GM23338 (cell line): ENCODE measurements around the gene UMOD. TPM values are rescaled to one million over a fixed set of nuclear protein-coding genes. Genes with fewer than 3 reads are reported as not detected.

Experiments used
- ATAC-seq: fragments of 200-7000 bp; cut with Tn5 transposase; 3 replicates; pipeline ENCODE4 v1.9.1; 2020
- DNase-seq: peaks from one replicate; pipeline ENCODE4 v3.0.0-alpha.2; 2015; ENCODE audit warnings: low spot score
- H2AFZ ChIP-seq: fragments of 200-600 bp; sonication (generic); 2 replicates; pipeline ENCODE4 v1.8.0; 2016; ENCODE audit warnings: antibody characterized with exemption, mild to moderate bottlenecking, moderate library complexity
- H3F3A ChIP-seq: fragments of 200-600 bp; sonication (generic); replicated peaks from 2 replicates; pipeline ENCODE4 v1.8.0; 2017; ENCODE audit warnings: antibody characterized with exemption, mixed run types, low read depth
- H3K27ac ChIP-seq: fragments of 200-600 bp; sonication (generic); 2 replicates; pipeline ENCODE4 v1.6.1; 2016; ENCODE audit warnings: low read depth
- H3K27me3 ChIP-seq: fragments of 200-600 bp; sonication (generic); 2 replicates; pipeline ENCODE4 v1.8.0; 2016; ENCODE audit warnings: mild to moderate bottlenecking, mixed run types, moderate library complexity; ENCODE audit not compliant: insufficient read depth
- H3K36me3 ChIP-seq: fragments of 200-600 bp; sonication (generic); 2 replicates; pipeline ENCODE4 v1.8.0; 2016; ENCODE audit warnings: mild to moderate bottlenecking; ENCODE audit not compliant: insufficient read depth
- H3K4me1 ChIP-seq: fragments of 200-600 bp; sonication (generic); 2 replicates; pipeline ENCODE4 v1.8.0; 2016; ENCODE audit warnings: mild to moderate bottlenecking, moderate library complexity; ENCODE audit not compliant: insufficient read depth
- H3K4me2 ChIP-seq: fragments of 200-600 bp; sonication (generic); 2 replicates; pipeline ENCODE4 v1.7.1; 2017; ENCODE audit warnings: mixed run types
- H3K4me3 ChIP-seq: fragments of 200-600 bp; sonication (generic); 2 replicates; pipeline ENCODE4 v1.6.1; 2016; ENCODE audit warnings: mixed run types
- H3K79me2 ChIP-seq: fragments of 200-600 bp; sonication (generic); replicated peaks from 2 replicates; pipeline ENCODE4 v1.8.0; 2017; ENCODE audit warnings: mild to moderate bottlenecking; ENCODE audit not compliant: insufficient read depth
- H3K9me2 ChIP-seq: fragments of 200-600 bp; sonication (generic); 2 replicates; pipeline ENCODE4 v1.8.0; 2017; ENCODE audit not compliant: insufficient read depth
- H4K20me1 ChIP-seq: fragments of 200-600 bp; sonication (generic); replicated peaks from 2 replicates; pipeline ENCODE4 v1.8.0; 2017; ENCODE audit warnings: mild to moderate bottlenecking; ENCODE audit not compliant: insufficient read depth
- H3K27ac Mint-ChIP-seq: 2 replicates; pipeline ENCODE4 v1.8.0; 2020; ENCODE audit warnings: inconsistent platforms, mild to moderate bottlenecking, moderate library complexity, mixed read lengths
- H3K27me3 Mint-ChIP-seq: 3 replicates; pipeline ENCODE4 v1.8.0; 2022; ENCODE audit warnings: low read depth, mild to moderate bottlenecking, moderate library complexity, mixed read lengths, inconsistent platforms; ENCODE audit not compliant: insufficient read depth, poor library complexity
- H3K36me3 Mint-ChIP-seq: 3 replicates; pipeline ENCODE4 v1.8.0; 2021; ENCODE audit warnings: low read depth, mild to moderate bottlenecking, inconsistent platforms, moderate library complexity, mixed read lengths
- H3K4me1 Mint-ChIP-seq: 3 replicates; pipeline ENCODE4 v1.8.0; 2020; ENCODE audit warnings: mild to moderate bottlenecking, inconsistent platforms, mixed read lengths
- H3K4me3 Mint-ChIP-seq: 3 replicates; pipeline ENCODE4 v1.8.0; 2021; ENCODE audit warnings: moderate library complexity, mild to moderate bottlenecking, inconsistent platforms, mixed read lengths
- H3K9me3 Mint-ChIP-seq: 3 replicates; pipeline ENCODE4 v1.8.0; 2020; ENCODE audit warnings: moderate library complexity, mild to moderate bottlenecking, inconsistent platforms, mixed read lengths
- NANOG ChIP-seq: IDR thresholded peaks from 2 replicates; pipeline ENCODE4 v1.6.1; 2016; ENCODE audit warnings: antibody characterized with exemption, borderline replicate concordance
- STAT1 ChIP-seq: IDR thresholded peaks from one replicate; pipeline ENCODE4 v1.6.1; 2016; ENCODE audit warnings: antibody characterized with exemption; ENCODE audit not compliant: unreplicated experiment
- ZNF114 ChIP-seq: fragments of 250-450 bp; sonication (Bioruptor Pico); IDR thresholded peaks from 2 replicates; pipeline ENCODE4 v1.5.0; 2020; ENCODE audit warnings: mild to moderate bottlenecking, moderate library complexity
- polyA plus RNA-seq: library from polyadenylated mRNA; unstranded; fragments of >200 nt; fragmentation: Nextera tagmentation; extraction: Ambion mirVana; gene quantifications from 2 replicates; pipeline ENCODE4 v1.2.1, GENCODE V29; 2016
- total RNA-seq: library from RNA; depleted of rRNA; stranded (reverse); fragments of >200 nt; shearing (Covaris generic); gene quantifications from 2 replicates; pipeline ENCODE4 v1.2.3, GENCODE V29; 2014
- TF ChIP-seq, protein P1 (sequence below): IDR thresholded peaks from 2 replicates; pipeline ENCODE4 v1.6.1; 2016; ENCODE audit warnings: antibody characterized with exemption
- TF ChIP-seq, protein P2 (sequence below), 2 experiments: fragments of 200-600 bp in 1 of 2; sonication (generic) in 1 of 2; conservative IDR thresholded peaks; 2 replicates each; pipeline versions ENCODE4 v1.5.1 to v1.6.1; 2016 to 2017; ENCODE audit warnings: antibody characterized with exemption in 2 of 2, low read depth in 2 of 2, mild to moderate bottlenecking in 2 of 2, moderate library complexity in 1 of 2

Gene UMOD
- total and polyA plus RNA-seq, 2 experiments from 2014 or later = not detected

DNA sequence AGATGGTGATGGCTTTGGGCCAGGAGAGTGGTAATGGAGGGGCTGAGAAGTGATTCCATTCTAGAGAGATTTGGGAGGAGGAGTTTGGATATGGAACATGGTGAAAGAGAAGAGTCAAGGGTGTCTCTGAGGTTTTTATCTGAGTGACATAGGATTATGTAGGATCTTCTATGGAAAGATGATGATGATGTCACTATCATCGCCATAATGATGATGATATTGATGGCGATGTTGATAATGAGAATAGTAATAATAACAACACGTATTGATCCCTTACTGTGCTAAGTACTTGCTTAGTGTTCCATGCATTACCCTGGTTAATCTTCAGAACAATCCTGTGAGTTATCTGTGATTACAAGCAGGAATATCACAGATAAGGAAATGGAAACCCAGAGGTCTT is 35.5 kb upstream of the UMOD start:
- no peak overlapping the region for H3K4me2 ChIP-seq
- no peak overlapping the region for H3K27ac ChIP-seq
- Mint-ChIP-seq H3K27ac (no peak overlapping the region), H3K4me3 (no peak overlapping the region), H3K27me3 (no peaks in the 10 kb centered on the region), H3K36me3 (no peaks in the 10 kb centered on the region), H3K9me3 (no peaks in the 10 kb centered on the region), H3K4me1 (peaks cover 5% of the 10 kb centered on the region)
- no peaks in the 10 kb centered on the region for H3F3A ChIP-seq
- no peak overlapping the region for H3K4me3 ChIP-seq
- no peaks in the 10 kb centered on the region for H3K79me2 ChIP-seq
- H3K9me2 ChIP-seq = peaks cover 15% of the 10 kb centered on the region; the same call in 1 of the 2 replicates
- ATAC-seq = no peak
- TF ChIP-seq, protein P1, sequence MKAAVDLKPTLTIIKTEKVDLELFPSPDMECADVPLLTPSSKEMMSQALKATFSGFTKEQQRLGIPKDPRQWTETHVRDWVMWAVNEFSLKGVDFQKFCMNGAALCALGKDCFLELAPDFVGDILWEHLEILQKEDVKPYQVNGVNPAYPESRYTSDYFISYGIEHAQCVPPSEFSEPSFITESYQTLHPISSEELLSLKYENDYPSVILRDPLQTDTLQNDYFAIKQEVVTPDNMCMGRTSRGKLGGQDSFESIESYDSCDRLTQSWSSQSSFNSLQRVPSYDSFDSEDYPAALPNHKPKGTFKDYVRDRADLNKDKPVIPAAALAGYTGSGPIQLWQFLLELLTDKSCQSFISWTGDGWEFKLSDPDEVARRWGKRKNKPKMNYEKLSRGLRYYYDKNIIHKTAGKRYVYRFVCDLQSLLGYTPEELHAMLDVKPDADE = no peak
- TF ChIP-seq, protein P2, sequence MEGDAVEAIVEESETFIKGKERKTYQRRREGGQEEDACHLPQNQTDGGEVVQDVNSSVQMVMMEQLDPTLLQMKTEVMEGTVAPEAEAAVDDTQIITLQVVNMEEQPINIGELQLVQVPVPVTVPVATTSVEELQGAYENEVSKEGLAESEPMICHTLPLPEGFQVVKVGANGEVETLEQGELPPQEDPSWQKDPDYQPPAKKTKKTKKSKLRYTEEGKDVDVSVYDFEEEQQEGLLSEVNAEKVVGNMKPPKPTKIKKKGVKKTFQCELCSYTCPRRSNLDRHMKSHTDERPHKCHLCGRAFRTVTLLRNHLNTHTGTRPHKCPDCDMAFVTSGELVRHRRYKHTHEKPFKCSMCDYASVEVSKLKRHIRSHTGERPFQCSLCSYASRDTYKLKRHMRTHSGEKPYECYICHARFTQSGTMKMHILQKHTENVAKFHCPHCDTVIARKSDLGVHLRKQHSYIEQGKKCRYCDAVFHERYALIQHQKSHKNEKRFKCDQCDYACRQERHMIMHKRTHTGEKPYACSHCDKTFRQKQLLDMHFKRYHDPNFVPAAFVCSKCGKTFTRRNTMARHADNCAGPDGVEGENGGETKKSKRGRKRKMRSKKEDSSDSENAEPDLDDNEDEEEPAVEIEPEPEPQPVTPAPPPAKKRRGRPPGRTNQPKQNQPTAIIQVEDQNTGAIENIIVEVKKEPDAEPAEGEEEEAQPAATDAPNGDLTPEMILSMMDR (conservative IDR thresholded peaks at IDR 0.05; ENCODE audit: low read depth in 2 of 2) = no peak
- no peak for TF ChIP-seq NANOG
- H3K36me3 ChIP-seq = no peaks in the 10 kb centered on the region
- no peak for DNase-seq
- H3K4me1 ChIP-seq = peaks cover 2% of the 10 kb centered on the region; the same call in 1 of the 2 replicates
- no peaks in the 10 kb centered on the region for H3K27me3 ChIP-seq
- H4K20me1 ChIP-seq = no peaks in the 10 kb centered on the region
- no peak overlapping the region for H2AFZ ChIP-seq

GRCh38 chr16:20385844-20386832 is 33.6 kb upstream of the UMOD start:
- Histone ChIP-seq H3F3A (no peaks in the 10 kb centered on the region), H3K4me1 (peaks cover 2% of the 10 kb centered on the region; the same call in 1 of the 2 replicates), H3K79me2 (no peaks in the 10 kb centered on the region), H3K9me2 (peaks cover 9% of the 10 kb centered on the region; the same call in 1 of the 2 replicates), H3K4me3 (peak overlapping the region; percentile 45), H2AFZ (peak overlapping the region; percentile 85), H4K20me1 (no peaks in the 10 kb centered on the region), H3K27me3 (no peaks in the 10 kb centered on the region), H3K36me3 (no peaks in the 10 kb centered on the region), H3K4me2 (peak overlapping the region; percentile 72), H3K27ac (no peak overlapping the region)
- peak; percentile 83 for ATAC-seq
- H3K4me3 Mint-ChIP-seq = peak overlapping the region; percentile 69; the same call in 2 of the 3 replicates
- H3K27me3 Mint-ChIP-seq = peaks cover 2% of the 10 kb centered on the region
- no peak for TF ChIP-seq ZNF114 (CRISPR knock-in tag)
- no peak for TF ChIP-seq STAT1
- TF ChIP-seq, protein P2 (conservative IDR thresholded peaks at IDR 0.05; ENCODE audit: low read depth in 2 of 2) = peak; percentile 80 to 89
- H3K27ac Mint-ChIP-seq = no peak overlapping the region; the same call in 1 of the 2 replicates
- H3K4me1 Mint-ChIP-seq = peaks cover 5% of the 10 kb centered on the region
- no peaks in the 10 kb centered on the region for H3K36me3 Mint-ChIP-seq
- peak; percentile 81 for DNase-seq
- no peaks in the 10 kb centered on the region for H3K9me3 Mint-ChIP-seq
